Effector memory CD4-positive, alpha-beta T cell (primary cell): ENCODE measurements around the gene PKD1L1.
"Not testable (repeated sequence)": the region's sequence is repeated elsewhere in the genome, so short reads cannot be mapped to it uniquely, and the experiment has no call there.

Source experiments
- DNase-seq, 3 donors: peaks; one replicate each; pipeline ENCODE4 v3.0.0-alpha.2; 2020
- H3K27ac ChIP-seq: 2 replicates; pipeline ENCODE4 v1.7.0; 2013; ENCODE audit warnings: mild to moderate bottlenecking, low read length, moderate library complexity; ENCODE audit not compliant: insufficient read depth, poor library complexity, severe bottlenecking
- H3K27me3 ChIP-seq: replicated peaks from 2 replicates; pipeline ENCODE4 v1.7.0; 2013; ENCODE audit warnings: mild to moderate bottlenecking, low read length; ENCODE audit not compliant: insufficient read depth, control insufficient read depth, poor library complexity, severe bottlenecking
- H3K36me3 ChIP-seq: 2 replicates; pipeline ENCODE4 v1.7.0; 2013; ENCODE audit warnings: mild to moderate bottlenecking, low read length, moderate library complexity; ENCODE audit not compliant: control insufficient read depth, insufficient read depth
- H3K4me1 ChIP-seq: 2 replicates; pipeline ENCODE4 v1.7.0; 2013; ENCODE audit warnings: low read length, mild to moderate bottlenecking; ENCODE audit not compliant: control insufficient read depth, insufficient read depth, poor library complexity, severe bottlenecking
- H3K4me3 ChIP-seq: 2 replicates; pipeline ENCODE4 v1.7.0; 2013; ENCODE audit warnings: low read length, low read depth, mild to moderate bottlenecking; ENCODE audit not compliant: insufficient read depth, poor library complexity, severe bottlenecking
- H3K9me3 ChIP-seq: 2 replicates; pipeline ENCODE4 v1.7.0; 2013; ENCODE audit warnings: mild to moderate bottlenecking, low read length, moderate library complexity; ENCODE audit not compliant: control insufficient read depth

The PKD1L1 gene

DNA sequence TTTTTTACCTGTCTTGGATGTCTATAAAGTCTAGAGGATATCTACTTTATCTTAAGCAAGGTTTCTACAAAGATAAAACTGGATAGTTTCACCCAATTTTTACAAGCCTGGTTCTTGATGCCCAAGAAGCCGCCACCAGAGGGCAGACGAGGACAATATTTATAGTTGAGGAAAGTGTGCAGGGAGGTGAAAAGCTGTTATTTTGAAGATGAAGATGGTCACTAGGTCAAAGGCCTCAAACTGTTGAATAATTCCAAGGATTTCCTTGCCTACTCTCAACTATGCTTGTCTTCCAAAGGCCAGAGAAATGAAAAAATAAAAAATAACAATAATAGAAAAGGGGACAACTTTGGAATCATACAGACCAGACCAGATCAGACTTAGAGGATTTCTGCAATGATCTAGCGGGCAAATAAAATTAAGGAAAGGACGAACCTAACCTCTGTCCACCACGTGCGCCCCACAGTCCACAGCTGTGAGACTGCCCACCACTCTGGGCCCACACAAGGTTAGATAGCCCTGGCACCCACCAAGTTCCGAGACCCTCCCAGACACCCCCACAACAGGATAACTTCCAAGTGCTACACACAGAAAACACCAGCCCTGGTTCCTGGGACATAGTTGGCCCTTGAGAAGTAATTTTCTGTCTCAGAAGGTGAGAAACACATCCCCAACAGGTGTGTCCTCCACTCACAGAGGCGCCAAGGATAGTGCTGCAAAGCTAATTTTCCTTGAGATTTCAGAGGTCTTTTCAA, 2.8 kb downstream of the PKD1L1 start:
- H3K9me3 ChIP-seq, result no peaks in the 10 kb centered on the region

DNA sequence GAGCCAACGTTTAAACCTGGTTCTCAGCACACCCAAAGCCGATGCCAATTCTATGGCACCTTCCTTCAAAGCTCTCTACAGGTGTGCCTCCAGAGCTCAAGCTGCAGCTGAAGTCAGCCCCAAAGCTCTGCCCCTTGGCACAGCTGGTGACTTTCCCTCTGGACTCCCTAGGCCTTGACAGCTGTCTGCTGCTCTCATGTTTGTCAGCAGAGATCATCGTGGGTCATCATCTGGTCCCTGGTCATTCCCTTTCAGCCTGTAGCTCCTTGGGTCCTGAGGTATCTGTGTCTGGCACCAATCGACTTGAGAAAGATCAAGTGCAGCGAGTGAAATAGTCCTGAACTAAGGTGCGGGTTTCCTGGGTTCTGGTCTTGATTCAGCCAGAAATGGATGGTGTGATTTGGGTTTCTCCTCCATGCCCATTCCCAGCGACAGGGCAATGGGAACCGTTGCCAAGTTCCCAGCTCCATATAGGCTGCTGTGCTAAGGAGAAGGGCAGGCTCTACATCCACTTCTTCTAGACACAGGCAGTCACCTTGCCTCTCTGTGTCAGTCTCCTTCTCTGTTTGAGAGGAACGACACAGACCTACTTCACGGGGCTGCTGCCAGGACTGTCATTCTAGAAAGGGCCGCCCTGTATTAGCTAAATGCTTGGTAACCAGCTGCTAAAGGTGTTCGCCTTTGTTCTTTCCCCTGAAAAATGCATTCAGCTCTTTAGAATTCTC, 3.6 kb downstream of the PKD1L1 start:
- no peak overlapping the region for H3K4me3 ChIP-seq

More for the DNA sequence above, 2.8 kb downstream of the PKD1L1 start:
- no peak overlapping the region for H3K4me3 ChIP-seq
- no peaks in the 10 kb centered on the region for H3K36me3 ChIP-seq
- peak; percentile 28 to 63 (median 40) for DNase-seq
- no peak overlapping the region for H3K27ac ChIP-seq
- no peaks in the 10 kb centered on the region for H3K27me3 ChIP-seq
- no peaks in the 10 kb centered on the region for H3K4me1 ChIP-seq

GRCh38 chr7:47943676-47944474, 4.4 kb downstream of the PKD1L1 start:
- Histone ChIP-seq H3K36me3 (no peaks in the 10 kb centered on the region), H3K4me3 (no peak overlapping the region), H3K4me1 (no peaks in the 10 kb centered on the region), H3K27ac (no peak overlapping the region), H3K27me3 (no peaks in the 10 kb centered on the region), H3K9me3 (no peaks in the 10 kb centered on the region)
- no peak for DNase-seq

More for the DNA sequence above, 3.6 kb downstream of the PKD1L1 start:
- no peaks in the 10 kb centered on the region for H3K9me3 ChIP-seq
- no peaks in the 10 kb centered on the region for H3K36me3 ChIP-seq
- H3K27me3 ChIP-seq, result no peaks in the 10 kb centered on the region
- H3K27ac ChIP-seq, result no peak overlapping the region
- DNase-seq, result no peak
- no peaks in the 10 kb centered on the region for H3K4me1 ChIP-seq

- not testable (repeated sequence) for H3K4me3 ChIP-seq, H3K36me3 ChIP-seq, H3K27me3 ChIP-seq, H3K4me1 ChIP-seq, DNase-seq, H3K27ac ChIP-seq, H3K9me3 ChIP-seq
Observed at GRCh38 chr7:47942651-47943050, 5.6 kb downstream of the PKD1L1 start.

DNA sequence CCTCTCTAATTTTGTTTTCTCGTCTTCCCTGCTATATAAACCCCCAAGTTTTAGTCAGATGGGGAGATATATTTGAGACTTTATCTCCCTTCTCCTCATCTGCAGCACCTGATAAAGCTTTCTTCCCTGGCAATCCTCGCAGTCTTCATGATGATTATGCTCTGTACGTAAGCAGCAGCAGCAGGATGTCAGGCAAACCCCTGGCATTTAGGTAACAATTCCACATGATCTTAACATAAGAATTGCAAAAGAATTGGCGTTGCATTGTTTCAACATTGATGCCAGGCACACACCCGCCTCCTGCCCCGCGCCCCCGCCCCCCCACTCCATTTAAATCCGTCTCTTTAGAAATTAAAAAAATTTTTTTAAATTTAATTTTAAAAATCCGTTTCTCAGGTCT, 6.1 kb downstream of the PKD1L1 start:
- Histone ChIP-seq H3K9me3 (no peaks in the 10 kb centered on the region), H3K36me3 (no peaks in the 10 kb centered on the region), H3K4me3 (no peak overlapping the region), H3K4me1 (no peaks in the 10 kb centered on the region), H3K27me3 (no peaks in the 10 kb centered on the region), H3K27ac (no peak overlapping the region)
- no peak for DNase-seq

DNA sequence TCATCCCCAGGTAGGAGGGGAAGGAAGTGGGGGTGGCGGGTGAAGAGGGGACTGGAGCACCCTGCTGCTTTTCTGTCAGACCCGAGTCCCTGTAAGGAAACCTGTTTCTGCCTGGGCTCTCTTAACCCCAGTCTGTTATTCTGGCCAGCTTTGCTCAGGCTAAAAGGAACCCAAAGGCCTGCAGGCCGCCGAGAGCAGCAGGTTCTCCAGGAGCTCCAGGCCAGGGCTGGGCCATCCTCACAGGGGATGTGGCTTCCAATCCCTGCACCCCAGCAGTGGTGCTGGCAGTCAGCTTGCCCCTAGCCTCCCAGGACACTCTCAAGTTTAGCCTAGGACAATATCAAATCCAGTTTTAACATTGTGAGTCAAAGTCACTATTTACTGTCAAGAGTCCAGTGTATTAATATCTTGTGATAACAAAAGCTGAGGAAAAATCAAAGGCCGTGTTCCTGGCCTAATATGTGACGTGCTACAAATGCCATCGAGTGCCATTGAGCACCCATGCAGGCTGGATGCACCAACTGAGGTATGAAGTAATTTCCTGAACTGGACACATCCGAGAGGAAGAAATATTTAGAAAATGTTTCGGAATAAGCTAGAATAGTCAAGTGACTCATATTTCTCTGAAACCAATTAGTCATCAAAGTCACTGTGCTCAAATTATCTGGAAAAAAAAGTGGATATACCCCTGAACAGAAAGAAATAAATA, 7.0 kb downstream of the PKD1L1 start:
- Histone ChIP-seq H3K27ac (no peak overlapping the region), H3K9me3 (no peaks in the 10 kb centered on the region), H3K27me3 (no peaks in the 10 kb centered on the region), H3K4me3 (no peak overlapping the region), H3K4me1 (no peaks in the 10 kb centered on the region), H3K36me3 (no peaks in the 10 kb centered on the region)
- no peak for DNase-seq

DNA sequence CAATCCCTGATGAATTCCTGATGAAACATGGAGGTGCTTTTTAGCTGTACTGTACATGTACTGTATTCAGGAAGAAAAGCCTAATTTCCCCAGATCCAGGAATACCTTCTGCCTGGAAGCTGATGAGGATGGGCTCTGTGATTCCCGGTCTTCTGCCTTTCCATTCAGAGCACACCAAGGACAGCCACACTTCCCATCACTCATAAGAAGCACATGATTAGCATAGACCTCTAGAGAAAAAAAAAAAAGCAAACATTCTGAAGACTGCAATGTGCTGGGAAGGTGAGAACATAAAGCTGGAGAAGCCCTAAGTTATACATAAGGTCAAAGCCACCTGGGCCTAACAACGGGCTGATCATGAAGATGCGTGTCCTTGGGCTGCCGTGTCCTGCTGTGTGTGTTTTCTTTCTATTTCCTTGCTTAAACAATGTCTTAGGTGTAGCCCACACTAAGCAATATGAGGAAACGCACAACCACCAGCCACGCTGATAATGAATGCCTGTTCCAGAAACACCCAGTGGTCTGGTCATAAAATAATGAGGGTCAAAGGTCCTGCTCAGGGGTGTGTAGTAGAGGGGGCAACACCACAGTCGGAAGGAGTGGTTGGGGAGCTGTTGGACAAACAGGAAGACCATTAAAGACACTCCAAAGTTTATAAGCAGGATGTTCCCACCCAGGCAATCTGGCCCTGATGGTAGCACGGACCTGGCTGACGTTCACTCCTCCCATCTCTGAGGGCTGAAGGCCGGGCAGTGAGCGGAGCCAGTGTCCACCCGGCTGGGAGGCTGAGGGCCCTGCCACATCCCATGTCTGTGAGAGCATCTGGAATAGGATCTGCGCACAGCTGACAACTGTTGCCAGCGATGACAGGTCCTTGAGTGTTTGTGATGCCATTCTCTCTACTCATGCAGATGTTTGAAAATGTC, 7.9 kb downstream of the PKD1L1 start:
- no peak for DNase-seq
- no peaks in the 10 kb centered on the region for H3K36me3 ChIP-seq
- H3K27me3 ChIP-seq, result no peaks in the 10 kb centered on the region
- H3K27ac ChIP-seq, result no peak overlapping the region
- no peak overlapping the region for H3K4me3 ChIP-seq
- no peaks in the 10 kb centered on the region for H3K4me1 ChIP-seq
- no peaks in the 10 kb centered on the region for H3K9me3 ChIP-seq

- DNase-seq, result no peak
- H3K4me1 ChIP-seq, result no peaks in the 10 kb centered on the region
- H3K27ac ChIP-seq, result no peak overlapping the region
- no peaks in the 10 kb centered on the region for H3K9me3 ChIP-seq
- no peaks in the 10 kb centered on the region for H3K36me3 ChIP-seq
- no peaks in the 10 kb centered on the region for H3K27me3 ChIP-seq
- no peak overlapping the region for H3K4me3 ChIP-seq
Observed at GRCh38 chr7:47939425-47940036, 8.7 kb downstream of the PKD1L1 start.
